ENCODE data around the gene DGKD. TPM values are rescaled to one million over a fixed set of nuclear protein-coding genes. Genes with fewer than 3 reads are reported as not detected.

The DGKD gene
- total and polyA plus RNA-seq, 9 of the 15 experiments (the other 6 are each of a cell fraction or from before 2014, with no cell fraction given) = 0.52 to 29.5 (median 10.6) TPM

DNA sequence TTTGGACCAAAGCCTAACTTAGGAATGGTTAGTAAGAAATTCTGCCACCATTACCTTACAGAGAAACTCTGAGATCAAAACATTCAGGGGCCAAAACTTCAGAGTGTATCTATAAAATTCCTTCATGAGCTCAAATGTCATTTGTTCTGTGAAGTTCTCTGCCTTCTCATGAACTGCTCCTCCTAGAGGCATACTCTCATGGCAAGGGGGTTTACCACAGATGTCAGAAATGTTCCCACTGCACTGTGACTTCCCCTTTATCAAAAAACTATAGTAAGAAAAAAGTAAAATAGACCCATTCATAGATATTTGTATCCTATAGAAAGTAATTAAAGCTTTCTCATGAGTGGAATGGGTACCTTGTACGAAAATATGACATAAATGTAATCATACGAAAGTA lies 143.8 kb downstream of the DGKD start:
- in situ Hi-C loops (cut with MboI) = no loop called here
- no TSS peak for BruUV-seq (replicated peaks)
- FAIRE-seq (no peak), ATAC-seq (no peak), DNase-seq (ENCODE audit: extremely low read depth in 1 of 4, low spot score in 3 of 4) (no peak)
- no peaks in the 10 kb centered on the region for H3K9me1 ChIP-seq (ENCODE audit: control insufficient read depth, insufficient read depth, low read length)
- no peak overlapping the region for H3K9ac ChIP-seq (ENCODE audit: insufficient read depth in 1 of 2, low read depth in 2 of 2, low read length in 2 of 2)
- H3K9me3 ChIP-seq (replicated peaks; ENCODE audit: control insufficient read depth, insufficient read depth, low read depth, low read length) = no peaks in the 10 kb centered on the region
- no peak overlapping the region for H2AFZ ChIP-seq (ENCODE audit: low read depth, low read length)
- no peaks in the 10 kb centered on the region for H3K79me2 ChIP-seq (ENCODE audit: control insufficient read depth, insufficient read depth, low read length)
- intact Hi-C loops (cut with micrococcal nuclease) = no loop called here
- H3K27ac ChIP-seq (ENCODE audit: extremely low read depth, low read depth, low read length) = no peak overlapping the region
- H3K27me3 ChIP-seq (ENCODE audit: control insufficient read depth in 2 of 2, insufficient read depth in 2 of 2, low read length in 2 of 2) = no peaks in the 10 kb centered on the region
- no peak overlapping the region for H3K4me2 ChIP-seq (ENCODE audit: insufficient read depth, low read length)
- ChIA-PET POLR2A (interaction anchor here (0.5 kb wide), 1 partner anchor 359 kb away, joined by 3 read pairs; no protein-coding TSS in a partner anchor), CTCF (ENCODE audit: low intra/inter-chr PET ratio) (no interaction called here)
- WGBS (ENCODE audit: insufficient coverage, low coverage, missing lambda C conversion rate) = 80% methylated on average over 2 of the region's 2 CpGs
- no peak overlapping the region for H3K4me3 ChIP-seq
- H3K4me1 ChIP-seq (replicated peaks in 1 of 2; ENCODE audit: control insufficient read depth in 2 of 2, insufficient read depth in 2 of 2, low read length in 2 of 2) = no peaks in the 10 kb centered on the region
- H3K36me3 ChIP-seq (ENCODE audit: control insufficient read depth, insufficient read depth, low read length) = no peaks in the 10 kb centered on the region
- no peaks in the 10 kb centered on the region for H4K20me1 ChIP-seq (replicated peaks; ENCODE audit: control insufficient read depth, insufficient read depth, low read length)
- no peak for TF ChIP-seq ZNF780A (CRISPR knock-in tag; IDR thresholded peaks at IDR 0.05)
- no peak for TF ChIP-seq NONO (IDR thresholded peaks at IDR 0.05; ENCODE audit: low read depth in 2 of 2, low read length in 1 of 2)
- TF ChIP-seq, protein P1, sequence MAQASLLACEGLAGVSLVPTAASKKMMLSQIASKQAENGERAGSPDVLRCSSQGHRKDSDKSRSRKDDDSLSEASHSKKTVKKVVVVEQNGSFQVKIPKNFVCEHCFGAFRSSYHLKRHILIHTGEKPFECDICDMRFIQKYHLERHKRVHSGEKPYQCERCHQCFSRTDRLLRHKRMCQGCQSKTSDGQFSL (CRISPR knock-in tag; IDR thresholded peaks at IDR 0.05) = no peak
- TF ChIP-seq, protein P1 (tag; IDR thresholded peaks at IDR 0.05) = no peak
- TF ChIP-seq XRCC3 (IDR thresholded peaks at IDR 0.05) = no peak
- TF ChIP-seq, protein P2, sequence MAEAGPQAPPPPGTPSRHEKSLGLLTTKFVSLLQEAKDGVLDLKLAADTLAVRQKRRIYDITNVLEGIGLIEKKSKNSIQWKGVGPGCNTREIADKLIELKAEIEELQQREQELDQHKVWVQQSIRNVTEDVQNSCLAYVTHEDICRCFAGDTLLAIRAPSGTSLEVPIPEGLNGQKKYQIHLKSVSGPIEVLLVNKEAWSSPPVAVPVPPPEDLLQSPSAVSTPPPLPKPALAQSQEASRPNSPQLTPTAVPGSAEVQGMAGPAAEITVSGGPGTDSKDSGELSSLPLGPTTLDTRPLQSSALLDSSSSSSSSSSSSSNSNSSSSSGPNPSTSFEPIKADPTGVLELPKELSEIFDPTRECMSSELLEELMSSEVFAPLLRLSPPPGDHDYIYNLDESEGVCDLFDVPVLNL (CRISPR knock-in tag; IDR thresholded peaks at IDR 0.05; ENCODE audit: low read depth) = no peak
- TF ChIP-seq, protein P3, sequence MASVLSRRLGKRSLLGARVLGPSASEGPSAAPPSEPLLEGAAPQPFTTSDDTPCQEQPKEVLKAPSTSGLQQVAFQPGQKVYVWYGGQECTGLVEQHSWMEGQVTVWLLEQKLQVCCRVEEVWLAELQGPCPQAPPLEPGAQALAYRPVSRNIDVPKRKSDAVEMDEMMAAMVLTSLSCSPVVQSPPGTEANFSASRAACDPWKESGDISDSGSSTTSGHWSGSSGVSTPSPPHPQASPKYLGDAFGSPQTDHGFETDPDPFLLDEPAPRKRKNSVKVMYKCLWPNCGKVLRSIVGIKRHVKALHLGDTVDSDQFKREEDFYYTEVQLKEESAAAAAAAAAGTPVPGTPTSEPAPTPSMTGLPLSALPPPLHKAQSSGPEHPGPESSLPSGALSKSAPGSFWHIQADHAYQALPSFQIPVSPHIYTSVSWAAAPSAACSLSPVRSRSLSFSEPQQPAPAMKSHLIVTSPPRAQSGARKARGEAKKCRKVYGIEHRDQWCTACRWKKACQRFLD (CRISPR knock-in tag; IDR thresholded peaks at IDR 0.05) = no peak
- TF ChIP-seq, protein P4, sequence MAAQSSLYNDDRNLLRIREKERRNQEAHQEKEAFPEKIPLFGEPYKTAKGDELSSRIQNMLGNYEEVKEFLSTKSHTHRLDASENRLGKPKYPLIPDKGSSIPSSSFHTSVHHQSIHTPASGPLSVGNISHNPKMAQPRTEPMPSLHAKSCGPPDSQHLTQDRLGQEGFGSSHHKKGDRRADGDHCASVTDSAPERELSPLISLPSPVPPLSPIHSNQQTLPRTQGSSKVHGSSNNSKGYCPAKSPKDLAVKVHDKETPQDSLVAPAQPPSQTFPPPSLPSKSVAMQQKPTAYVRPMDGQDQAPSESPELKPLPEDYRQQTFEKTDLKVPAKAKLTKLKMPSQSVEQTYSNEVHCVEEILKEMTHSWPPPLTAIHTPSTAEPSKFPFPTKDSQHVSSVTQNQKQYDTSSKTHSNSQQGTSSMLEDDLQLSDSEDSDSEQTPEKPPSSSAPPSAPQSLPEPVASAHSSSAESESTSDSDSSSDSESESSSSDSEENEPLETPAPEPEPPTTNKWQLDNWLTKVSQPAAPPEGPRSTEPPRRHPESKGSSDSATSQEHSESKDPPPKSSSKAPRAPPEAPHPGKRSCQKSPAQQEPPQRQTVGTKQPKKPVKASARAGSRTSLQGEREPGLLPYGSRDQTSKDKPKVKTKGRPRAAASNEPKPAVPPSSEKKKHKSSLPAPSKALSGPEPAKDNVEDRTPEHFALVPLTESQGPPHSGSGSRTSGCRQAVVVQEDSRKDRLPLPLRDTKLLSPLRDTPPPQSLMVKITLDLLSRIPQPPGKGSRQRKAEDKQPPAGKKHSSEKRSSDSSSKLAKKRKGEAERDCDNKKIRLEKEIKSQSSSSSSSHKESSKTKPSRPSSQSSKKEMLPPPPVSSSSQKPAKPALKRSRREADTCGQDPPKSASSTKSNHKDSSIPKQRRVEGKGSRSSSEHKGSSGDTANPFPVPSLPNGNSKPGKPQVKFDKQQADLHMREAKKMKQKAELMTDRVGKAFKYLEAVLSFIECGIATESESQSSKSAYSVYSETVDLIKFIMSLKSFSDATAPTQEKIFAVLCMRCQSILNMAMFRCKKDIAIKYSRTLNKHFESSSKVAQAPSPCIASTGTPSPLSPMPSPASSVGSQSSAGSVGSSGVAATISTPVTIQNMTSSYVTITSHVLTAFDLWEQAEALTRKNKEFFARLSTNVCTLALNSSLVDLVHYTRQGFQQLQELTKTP (IDR thresholded peaks at IDR 0.05; ENCODE audit: low read depth in 1 of 2, partially characterized antibody in 2 of 2) = no peak
- TF ChIP-seq, protein P5, sequence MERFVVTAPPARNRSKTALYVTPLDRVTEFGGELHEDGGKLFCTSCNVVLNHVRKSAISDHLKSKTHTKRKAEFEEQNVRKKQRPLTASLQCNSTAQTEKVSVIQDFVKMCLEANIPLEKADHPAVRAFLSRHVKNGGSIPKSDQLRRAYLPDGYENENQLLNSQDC (CRISPR knock-in tag; IDR thresholded peaks at IDR 0.05) = no peak
- TF ChIP-seq ZC3H8 (IDR thresholded peaks at IDR 0.05) = no peak
- TF ChIP-seq SUPT5H (IDR thresholded peaks at IDR 0.05) = no peak
- TF ChIP-seq KLF10 (CRISPR knock-in tag; IDR thresholded peaks at IDR 0.05) = no peak
